Right lobe of liver (tissue), 6 donors: ENCODE measurements around the gene TRIP12. TPM values are rescaled to one million over a fixed set of nuclear protein-coding genes. Genes with fewer than 3 reads are reported as not detected.

Experiments used
- ATAC-seq, 4 donors: fragments of 200-7000 bp; cut with Tn5 transposase; one replicate each; pipeline ENCODE4 v1.9.1; 2020; ENCODE audit warnings: mild to moderate bottlenecking in 4 of 4, moderate library complexity in 4 of 4
- DNase-seq, 3 donors: peaks; one replicate each; pipeline ENCODE4 v3.0.0-alpha.2; 2020
- H3K27ac ChIP-seq, 3 donors: fragments of 200-600 bp; one replicate each; pipeline ENCODE4 v1.8.0; 2022
- H3K27me3 ChIP-seq, 2 donors: fragments of 200-600 bp; one replicate each; pipeline ENCODE4 v1.8.0; 2022
- H3K36me3 ChIP-seq, 4 donors: fragments of 200-600 bp; sonication (generic) in 1 of 4; one replicate each; pipeline versions ENCODE4 v1.5.1 to v1.8.0; 2017 to 2022; ENCODE audit warnings: control low read depth in 1 of 4
- H3K4me1 ChIP-seq, 4 donors: fragments of 200-600 bp; sonication (generic) in 1 of 4; one replicate each; pipeline versions ENCODE4 v1.5.1 to v1.8.0; 2017 to 2022; ENCODE audit warnings: control low read depth in 1 of 4
- H3K4me3 ChIP-seq, 3 donors: fragments of 200-600 bp; one replicate each; pipeline ENCODE4 v1.8.0; 2022
- H3K9me3 ChIP-seq, 4 donors: fragments of 200-600 bp; sonication (generic) in 1 of 4; one replicate each; pipeline versions ENCODE4 v1.5.1 to v1.8.0; 2017 to 2022; ENCODE audit warnings: control low read depth in 1 of 4
- POLR2A ChIP-seq: fragments of 450-650 bp; IDR thresholded peaks from one replicate; pipeline ENCODE4 v1.6.1; 2017; ENCODE audit warnings: antibody characterized with exemption, mild to moderate bottlenecking
- WGBS: methylation state at CpG from one replicate; pipeline ENCODE4 v1.1.6; 2018; ENCODE audit warnings: low coverage, low lambda C conversion rate; ENCODE audit not compliant: insufficient coverage; ENCODE audit errors: missing lambda C conversion rate; 5-methylcytosine and 5-hydroxymethylcytosine counted together
- intact Hi-C, 2 donors: fragments of 100-400 bp; cut with DNase I; formaldehyde crosslinking; loops; one replicate each; pipeline versions ENCODE4 v1.11.2 to v1.14.1; 2022
- total RNA-seq, 6 experiments: library from RNA; depleted of rRNA in 2 of 6; stranded (reverse); fragments of >200 nt in 2 of 6; fragmentation: NEBNext Ultra II Directional in 3 of 6; extraction: Animal tissue kit (Norgen Biotek cat#: 25700) in 3 of 6; gene quantifications; one replicate each; pipeline versions ENCODE4 v1.1.0 to v1.2.4, GENCODE V29; 2016 to 2023
- TF ChIP-seq, protein P1 (sequence below), 4 donors: fragments of 200-600 bp in 3 of 4; fragments of 450-650 bp in 1 of 4; IDR thresholded peaks; one replicate each; pipeline versions ENCODE4 v1.5.1 to v1.8.0; 2016 to 2022; ENCODE audit warnings: antibody characterized with exemption in 4 of 4, mild to moderate bottlenecking in 2 of 4
- donor health status: DM: no; HTN: yes; CAD: no.
- donor health status: DM: no; HTN: no; CAD: no.
- donor health status: DM: no; HTN: no; CAD: no.
- donor health status: DM: no; HTN: yes; CAD: no.
- donor health status: DM: no; HTN: yes; CAD: no.

Gene TRIP12
- total RNA-seq, 6 experiments from 2014 or later = 66.5 to 98.0 (median 85.4) TPM

- H3K27ac ChIP-seq = no peak overlapping the region
- no peaks in the 10 kb centered on the region for H3K9me3 ChIP-seq
- H3K36me3 ChIP-seq = peaks cover 0 to 2% (median 0%) of the 10 kb centered on the region in 4 donors
- DNase-seq (no peak), ATAC-seq (no peak)
- H3K4me1 ChIP-seq = peaks cover 0 to 13% (median 0%) of the 10 kb centered on the region in 4 donors
- H3K4me3 ChIP-seq = no peak overlapping the region
- 94% methylated on average over 5 of the region's 6 CpGs for WGBS
- TF ChIP-seq, protein P1, sequence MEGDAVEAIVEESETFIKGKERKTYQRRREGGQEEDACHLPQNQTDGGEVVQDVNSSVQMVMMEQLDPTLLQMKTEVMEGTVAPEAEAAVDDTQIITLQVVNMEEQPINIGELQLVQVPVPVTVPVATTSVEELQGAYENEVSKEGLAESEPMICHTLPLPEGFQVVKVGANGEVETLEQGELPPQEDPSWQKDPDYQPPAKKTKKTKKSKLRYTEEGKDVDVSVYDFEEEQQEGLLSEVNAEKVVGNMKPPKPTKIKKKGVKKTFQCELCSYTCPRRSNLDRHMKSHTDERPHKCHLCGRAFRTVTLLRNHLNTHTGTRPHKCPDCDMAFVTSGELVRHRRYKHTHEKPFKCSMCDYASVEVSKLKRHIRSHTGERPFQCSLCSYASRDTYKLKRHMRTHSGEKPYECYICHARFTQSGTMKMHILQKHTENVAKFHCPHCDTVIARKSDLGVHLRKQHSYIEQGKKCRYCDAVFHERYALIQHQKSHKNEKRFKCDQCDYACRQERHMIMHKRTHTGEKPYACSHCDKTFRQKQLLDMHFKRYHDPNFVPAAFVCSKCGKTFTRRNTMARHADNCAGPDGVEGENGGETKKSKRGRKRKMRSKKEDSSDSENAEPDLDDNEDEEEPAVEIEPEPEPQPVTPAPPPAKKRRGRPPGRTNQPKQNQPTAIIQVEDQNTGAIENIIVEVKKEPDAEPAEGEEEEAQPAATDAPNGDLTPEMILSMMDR (IDR thresholded peaks at IDR 0.05) = no peak
- TF ChIP-seq POLR2A = no peak
- intact Hi-C loops = no loop called here
- H3K27me3 ChIP-seq = no peaks in the 10 kb centered on the region
These were observed 50.7 kb downstream of the TRIP12 start for GRCh38 chr2:229870903-229871656.

GRCh38 chr2:229869226-229869625 is 52.6 kb downstream of the TRIP12 start:
- intact Hi-C loops = no loop called here
- peak in 1 of 4 donors; percentile 19 for ATAC-seq
- no peaks in the 10 kb centered on the region for H3K27me3 ChIP-seq
- no peak for DNase-seq
- 67% methylated on average over 3 of the region's 3 CpGs for WGBS
- no peak for TF ChIP-seq POLR2A
- TF ChIP-seq, protein P1 (IDR thresholded peaks at IDR 0.05) = no peak
- no peaks in the 10 kb centered on the region for H3K9me3 ChIP-seq
- no peak overlapping the region for H3K4me3 ChIP-seq
- no peak overlapping the region for H3K27ac ChIP-seq
- H3K4me1 ChIP-seq = peaks cover 0 to 13% (median 0%) of the 10 kb centered on the region in 4 donors
- H3K36me3 ChIP-seq = no peaks in the 10 kb centered on the region

- intact Hi-C loops = no loop called here
- Histone ChIP-seq H3K4me3 (no peak overlapping the region), H3K36me3 (no peaks in the 10 kb centered on the region), H3K4me1 (peaks cover 0 to 12% (median 0%) of the 10 kb centered on the region in 4 donors), H3K27me3 (no peaks in the 10 kb centered on the region), H3K9me3 (no peaks in the 10 kb centered on the region), H3K27ac (no peak overlapping the region)
- ATAC-seq (no peak), DNase-seq (no peak)
- WGBS = 100% methylated on average over 2 of the region's 2 CpGs
- TF ChIP-seq POLR2A = no peak
- TF ChIP-seq, protein P1 (IDR thresholded peaks at IDR 0.05) = no peak
These were observed 53.0 kb downstream of the TRIP12 start for GRCh38 chr2:229868794-229869193.

- Histone ChIP-seq H3K36me3 (no peaks in the 10 kb centered on the region), H3K27me3 (no peaks in the 10 kb centered on the region), H3K4me3 (no peak overlapping the region), H3K9me3 (no peaks in the 10 kb centered on the region), H3K27ac (no peak overlapping the region), H3K4me1 (no peaks in the 10 kb centered on the region)
- DNase-seq (no peak), ATAC-seq (peak in 1 of 4 donors; percentile 24)
- no peak for TF ChIP-seq POLR2A
- TF ChIP-seq, protein P1 (IDR thresholded peaks at IDR 0.05) = no peak
- WGBS = no CpG with 5 or more reads among the region's 2 CpGs
- intact Hi-C loops = no loop called here
These were observed 56.8 kb downstream of the TRIP12 start for GRCh38 chr2:229865033-229865432.
